ENCODE results near the gene UTP11. TPM values are rescaled to one million over a fixed set of nuclear protein-coding genes. Genes with fewer than 3 reads are reported as not detected.

UTP11 gene
- total RNA-seq, 1 donor from 2014 or later, result 32.6 TPM

Other genes with a start within 250 kb of the UTP11 start
- gene EPHA10, start 247.6 kb upstream of the UTP11 start, total RNA-seq, result not detected in 2 replicates
- gene MANEAL, start 218.9 kb upstream of the UTP11 start, total RNA-seq, result 5.2 TPM in 2 replicates
- gene C1orf122, start 204.9 kb upstream of the UTP11 start, total RNA-seq, result 55.0 and 57.0 TPM in 2 replicates
- 12.7 and 14.3 TPM in 2 replicates for gene YRDC, start 204.5 kb upstream of the UTP11 start, total RNA-seq
- 14.3 and 16.9 TPM in 2 replicates for gene MTF1, start 153.1 kb upstream of the UTP11 start, total RNA-seq
- 36.2 and 36.5 TPM in 2 replicates for gene INPP5B, start 65.7 kb upstream of the UTP11 start, total RNA-seq
- 51.4 and 55.3 TPM in 2 replicates for gene SF3A3, start 22.7 kb upstream of the UTP11 start, total RNA-seq
- 39.1 and 40.4 TPM in 2 replicates for gene FHL3, start 7.2 kb upstream of the UTP11 start, total RNA-seq
- gene POU3F1, start 34.1 kb downstream of the UTP11 start, total RNA-seq, result 1.5 and 1.8 TPM in 2 replicates